Neutrophil (primary cell): ENCODE results near the gene SLC35F1.

Experiments
- H3K27ac ChIP-seq: fragments of 200-600 bp; sonication (generic); 2 replicates; pipeline ENCODE4 v1.5.1; 2016; ENCODE audit warnings: mild to moderate bottlenecking, moderate library complexity
- H3K27me3 ChIP-seq: fragments of 200-600 bp; sonication (generic); 2 replicates; pipeline ENCODE4 v1.6.0; 2016; ENCODE audit warnings: mild to moderate bottlenecking
- H3K36me3 ChIP-seq: fragments of 200-600 bp; sonication (generic); 2 replicates; pipeline ENCODE4 v1.5.1; 2017
- H3K4me1 ChIP-seq, 2 experiments: fragments of 200-600 bp in 1 of 2; sonication (generic) in 1 of 2; 1 replicate in 1 of 2; 2 replicates in 1 of 2; pipeline versions ENCODE4 v1.5.1 to v1.6.1; 2013 to 2016; ENCODE audit warnings: low read depth in 1 of 2, low read length in 1 of 2, mild to moderate bottlenecking in 1 of 2, moderate library complexity in 1 of 2; ENCODE audit not compliant: control insufficient read depth in 1 of 2, insufficient read depth in 1 of 2
- H3K4me3 ChIP-seq, 2 experiments: fragments of 200-600 bp in 1 of 2; sonication (generic) in 1 of 2; 1 replicate in 1 of 2; 2 replicates in 1 of 2; pipeline ENCODE4 v1.5.1; 2013 to 2016; ENCODE audit warnings: low read depth in 1 of 2, low read length in 1 of 2, mild to moderate bottlenecking in 1 of 2, moderate library complexity in 1 of 2
- H3K9me3 ChIP-seq: fragments of 200-600 bp; sonication (generic); 2 replicates; pipeline ENCODE4 v1.5.1; 2016
- CTCF ChIP-seq: fragments of 200-600 bp; sonication (generic); IDR thresholded peaks from 2 replicates; pipeline ENCODE4 v1.5.1; 2016; ENCODE audit warnings: antibody characterized with exemption

The SLC35F1 gene

GRCh38 chr6:117890172-117890571 lies 16.9 kb upstream of the SLC35F1 start:
- no peaks in the 10 kb centered on the region for H3K9me3 ChIP-seq
- no peaks in the 10 kb centered on the region for H3K4me1 ChIP-seq
- H3K27me3 ChIP-seq: no peaks in the 10 kb centered on the region
- H3K4me3 ChIP-seq: no peak overlapping the region
- no peak for TF ChIP-seq CTCF
- H3K36me3 ChIP-seq: no peaks in the 10 kb centered on the region
- H3K27ac ChIP-seq: no peak overlapping the region

GRCh38 chr6:117906507-117906957 lies 532 bp upstream of the SLC35F1 start:
- Histone ChIP-seq H3K9me3 (no peaks in the 10 kb centered on the region), H3K4me3 (no peak overlapping the region), H3K27me3 (peaks cover 83% of the 10 kb centered on the region), H3K27ac (no peak overlapping the region), H3K4me1 (no peaks in the 10 kb centered on the region), H3K36me3 (no peaks in the 10 kb centered on the region)
- TF ChIP-seq CTCF: no peak

- Histone ChIP-seq H3K27ac (no peak overlapping the region), H3K27me3 (peaks cover 88% of the 10 kb centered on the region)
Measured at GRCh38 chr6:117907601-117908245, 659 bp downstream of the SLC35F1 start.

GRCh38 chr6:117908246-117909068 lies 1.4 kb downstream of the SLC35F1 start:
- no peak overlapping the region for H3K4me3 ChIP-seq
- H3K36me3 ChIP-seq: no peaks in the 10 kb centered on the region
- no peaks in the 10 kb centered on the region for H3K9me3 ChIP-seq
- peaks cover 85% of the 10 kb centered on the region for H3K27me3 ChIP-seq
- H3K4me1 ChIP-seq: no peaks in the 10 kb centered on the region
- no peak overlapping the region for H3K27ac ChIP-seq
- no peak for TF ChIP-seq CTCF

More at GRCh38 chr6:117907601-117908245, 659 bp downstream of the SLC35F1 start:
- H3K4me1 ChIP-seq: no peaks in the 10 kb centered on the region
- no peaks in the 10 kb centered on the region for H3K9me3 ChIP-seq
- H3K36me3 ChIP-seq: no peaks in the 10 kb centered on the region
- TF ChIP-seq CTCF: no peak
- no peak overlapping the region for H3K4me3 ChIP-seq

- Histone ChIP-seq H3K36me3 (no peaks in the 10 kb centered on the region), H3K27me3 (peaks cover 73% of the 10 kb centered on the region), H3K9me3 (no peaks in the 10 kb centered on the region), H3K4me1 (no peaks in the 10 kb centered on the region), H3K4me3 (no peak overlapping the region), H3K27ac (no peak overlapping the region)
- TF ChIP-seq CTCF: no peak
Measured at GRCh38 chr6:117909638-117910037, 2.6 kb downstream of the SLC35F1 start.
